Vagina (tissue), 2 donors: ENCODE measurements around the gene IMPDH2. TPM values are rescaled to one million over a fixed set of nuclear protein-coding genes. Genes with fewer than 3 reads are reported as not detected.
"Not testable (repeated sequence)": the region's sequence is repeated elsewhere in the genome, so short reads cannot be mapped to it uniquely, and the experiment has no call there.

Experiments
- DNase-seq, 2 donors: peaks; one replicate each; pipeline ENCODE4 v3.0.0-alpha.2; 2017; ENCODE audit errors: extremely low spot score in 2 of 2
- H3K27ac ChIP-seq: fragments of 200-600 bp; sonication (generic); one replicate; pipeline ENCODE4 v1.5.1; 2019
- H3K27me3 ChIP-seq: fragments of 200-600 bp; sonication (generic); one replicate; pipeline ENCODE4 v1.5.1; 2019
- H3K36me3 ChIP-seq, 2 donors: fragments of 200-600 bp; sonication (generic); one replicate each; pipeline ENCODE4 v1.5.1; 2017 to 2019
- H3K4me1 ChIP-seq: fragments of 200-600 bp; sonication (generic); one replicate; pipeline ENCODE4 v1.5.1; 2019
- H3K4me3 ChIP-seq, 2 donors: fragments of 200-600 bp; sonication (generic); 1 replicate in 1 of 2; 2 replicates in 1 of 2; pipeline ENCODE4 v1.5.1; 2016 to 2019
- H3K9me3 ChIP-seq: fragments of 200-600 bp; sonication (generic); one replicate; pipeline ENCODE4 v1.5.1; 2019
- CTCF ChIP-seq, 3 experiments: fragments of 450-650 bp in 2 of 3; fragments of 200-600 bp in 1 of 3; sonication (generic) in 1 of 3; IDR thresholded peaks; one replicate each; pipeline ENCODE4 v1.5.1; 2017 to 2019; ENCODE audit warnings: antibody characterized with exemption in 3 of 3, mild to moderate bottlenecking in 2 of 3, moderate library complexity in 2 of 3
- POLR2A ChIP-seq, 2 donors: fragments of 450-650 bp; IDR thresholded peaks; one replicate each; pipeline ENCODE4 v1.6.1; 2017; ENCODE audit warnings: antibody characterized with exemption in 2 of 2, mild to moderate bottlenecking in 2 of 2, moderate library complexity in 2 of 2
- POLR2AphosphoS5 ChIP-seq, 2 donors: sonication (generic); formaldehyde crosslinking; IDR thresholded peaks; one replicate each; pipeline ENCODE4 v1.9.0; 2017; ENCODE audit warnings: antibody characterized with exemption in 2 of 2, mild to moderate bottlenecking in 2 of 2, low read depth in 1 of 2; ENCODE audit not compliant: insufficient read depth in 1 of 2
- intact Hi-C: fragments of 100-400 bp; cut with DNase I; formaldehyde crosslinking; loops from one replicate; pipeline ENCODE4 v1.15.1; 2023
- total RNA-seq: library from RNA; depleted of rRNA; stranded (reverse); fragments of >200 nt; gene quantifications from one replicate; pipeline ENCODE4 v1.2.3, GENCODE V29; 2016

The IMPDH2 gene
- total RNA-seq, 1 donor from 2014 or later: 185 TPM

- intact Hi-C loops: no loop called here
- H3K27ac ChIP-seq: no peak overlapping the region
These were observed 16.0 kb downstream of the IMPDH2 start for GRCh38 chr3:49013113-49013737.

GRCh38 chr3:49012441-49013017 lies 16.7 kb downstream of the IMPDH2 start:
- peaks cover 0 to 42% of the 10 kb centered on the region in 2 donors for H3K36me3 ChIP-seq
- DNase-seq: no peak

More at GRCh38 chr3:49013113-49013737, 16.0 kb downstream of the IMPDH2 start:
- DNase-seq: no peak
- TF ChIP-seq POLR2A (IDR thresholded peaks at IDR 0.05) (no peak), POLR2AphosphoS5 (IDR thresholded peaks at IDR 0.05; ENCODE audit: insufficient read depth in 1 of 2, low read depth in 1 of 2) (no peak), CTCF (IDR thresholded peaks at IDR 0.05) (no peak)
- H3K36me3 ChIP-seq: peaks cover 0 to 42% of the 10 kb centered on the region in 2 donors
- H3K4me3 ChIP-seq: no peak overlapping the region
- H3K9me3 ChIP-seq: no peaks in the 10 kb centered on the region
- H3K27me3 ChIP-seq: no peaks in the 10 kb centered on the region
- peaks cover 41% of the 10 kb centered on the region for H3K4me1 ChIP-seq

GRCh38 chr3:49009396-49009795 lies 19.8 kb downstream of the IMPDH2 start:
- H3K4me1 ChIP-seq: peaks cover 39% of the 10 kb centered on the region
- intact Hi-C loops: loop anchor here (5.0 kb wide), 1 partner anchor 83 kb away; the partner anchor contains the start of gene QRICH1

More at GRCh38 chr3:49012441-49013017, 16.7 kb downstream of the IMPDH2 start:
- Histone ChIP-seq H3K4me3 (no peak overlapping the region), H3K27ac (no peak overlapping the region), H3K4me1 (peaks cover 41% of the 10 kb centered on the region), H3K9me3 (no peaks in the 10 kb centered on the region), H3K27me3 (no peaks in the 10 kb centered on the region)
- intact Hi-C loops: no loop called here
- TF ChIP-seq POLR2AphosphoS5 (IDR thresholded peaks at IDR 0.05; ENCODE audit: insufficient read depth in 1 of 2, low read depth in 1 of 2): no peak
- TF ChIP-seq POLR2A (IDR thresholded peaks at IDR 0.05): no peak
- no peak for TF ChIP-seq CTCF (IDR thresholded peaks at IDR 0.05)

GRCh38 chr3:49008627-49009026 lies 20.6 kb downstream of the IMPDH2 start:
- not testable (repeated sequence) for DNase-seq, H3K27me3 ChIP-seq, H3K9me3 ChIP-seq
- Histone ChIP-seq H3K27ac (peak overlapping the region; percentile 99), H3K4me1 (peaks cover 34% of the 10 kb centered on the region), H3K36me3 (peaks cover 0 to 14% of the 10 kb centered on the region in 2 donors), H3K4me3 (peak overlapping the region in 1 of 2 donors; percentile 77)
- intact Hi-C loops: loop anchor here (5.0 kb wide), 1 partner anchor 84 kb away; the partner anchor contains the start of gene QRICH1

More at GRCh38 chr3:49009396-49009795, 19.8 kb downstream of the IMPDH2 start:
- Histone ChIP-seq H3K27me3 (no peaks in the 10 kb centered on the region), H3K4me3 (no peak overlapping the region), H3K27ac (no peak overlapping the region), H3K9me3 (no peaks in the 10 kb centered on the region), H3K36me3 (peaks cover 0 to 20% of the 10 kb centered on the region in 2 donors)
- TF ChIP-seq POLR2AphosphoS5 (IDR thresholded peaks at IDR 0.05; ENCODE audit: insufficient read depth in 1 of 2, low read depth in 1 of 2) (no peak), CTCF (IDR thresholded peaks at IDR 0.05) (no peak), POLR2A (IDR thresholded peaks at IDR 0.05) (no peak)
- DNase-seq: no peak

- Histone ChIP-seq H3K4me3 (peak overlapping the region; percentile 57 to 77), H3K27me3 (no peaks in the 10 kb centered on the region), H3K4me1 (peaks cover 27% of the 10 kb centered on the region), H3K36me3 (peaks cover 0 to 10% of the 10 kb centered on the region in 2 donors), H3K9me3 (no peaks in the 10 kb centered on the region), H3K27ac (peak overlapping the region; percentile 99)
- peak in 1 of 2 donors; percentile 97 for DNase-seq
- no peak for TF ChIP-seq POLR2A (IDR thresholded peaks at IDR 0.05)
- TF ChIP-seq POLR2AphosphoS5 (IDR thresholded peaks at IDR 0.05; ENCODE audit: insufficient read depth in 1 of 2, low read depth in 1 of 2): no peak
- no peak for TF ChIP-seq CTCF (IDR thresholded peaks at IDR 0.05)
- intact Hi-C loops: loop anchor here (5.0 kb wide), 1 partner anchor 84 kb away; the partner anchor contains the start of gene QRICH1
These were observed 21.2 kb downstream of the IMPDH2 start for GRCh38 chr3:49007771-49008528.
